NCI-H345 treated with DMSO at 0.1 percent for 48 hours (cell line): ENCODE results near the gene PGAP3.

Experiments used
- DNase-seq: peaks from one replicate; lab custom pipeline; 2025; ENCODE audit not compliant: unreplicated experiment; lab: John Stamatoyannopoulos, UW

Gene PGAP3

GRCh38 chr17:39672522-39673334, 15.1 kb downstream of the PGAP3 start:
- DNase-seq, result no peak

- no peak for DNase-seq
Observed at GRCh38 chr17:39671651-39672521, 16.0 kb downstream of the PGAP3 start.

- DNase-seq, result no peak
Observed at GRCh38 chr17:39670746-39671145, 17.1 kb downstream of the PGAP3 start.

- DNase-seq, result no peak
Observed at GRCh38 chr17:39669897-39670735, 17.7 kb downstream of the PGAP3 start.

- peak; percentile 21 for DNase-seq
Observed at GRCh38 chr17:39667945-39668924, 19.6 kb downstream of the PGAP3 start, which contains the start of gene PNMT. Gene PNMT (plus strand): TSS chr17:39668453. CDS start chr17:39668476, 23 bp downstream.

- no peak for DNase-seq
Observed at GRCh38 chr17:39667262-39667944, 20.5 kb downstream of the PGAP3 start.

- no peak for DNase-seq
Observed at GRCh38 chr17:39666601-39667261, 21.1 kb downstream of the PGAP3 start.

GRCh38 chr17:39666231-39666600, 21.6 kb downstream of the PGAP3 start:
- no peak for DNase-seq

GRCh38 chr17:39665642-39666224, 22.1 kb downstream of the PGAP3 start:
- DNase-seq, result peak; percentile 34

GRCh38 chr17:39664581-39665561, 23.0 kb downstream of the PGAP3 start, which contains the start of gene TCAP:
Gene TCAP (plus strand): TSS chr17:39665349. CDS start chr17:39665360, 11 bp downstream.
- DNase-seq, result no peak

- DNase-seq, result no peak
Observed at GRCh38 chr17:39663688-39664580, 23.9 kb downstream of the PGAP3 start.

GRCh38 chr17:39663340-39663687, 24.5 kb downstream of the PGAP3 start:
- no peak for DNase-seq

GRCh38 chr17:39662551-39663339, 25.1 kb downstream of the PGAP3 start:
- DNase-seq, result no peak

- DNase-seq, result no peak
Observed at GRCh38 chr17:39661744-39662541, 25.9 kb downstream of the PGAP3 start.
